Measurements from ENCODE around the gene UNC5CL.

DNA sequence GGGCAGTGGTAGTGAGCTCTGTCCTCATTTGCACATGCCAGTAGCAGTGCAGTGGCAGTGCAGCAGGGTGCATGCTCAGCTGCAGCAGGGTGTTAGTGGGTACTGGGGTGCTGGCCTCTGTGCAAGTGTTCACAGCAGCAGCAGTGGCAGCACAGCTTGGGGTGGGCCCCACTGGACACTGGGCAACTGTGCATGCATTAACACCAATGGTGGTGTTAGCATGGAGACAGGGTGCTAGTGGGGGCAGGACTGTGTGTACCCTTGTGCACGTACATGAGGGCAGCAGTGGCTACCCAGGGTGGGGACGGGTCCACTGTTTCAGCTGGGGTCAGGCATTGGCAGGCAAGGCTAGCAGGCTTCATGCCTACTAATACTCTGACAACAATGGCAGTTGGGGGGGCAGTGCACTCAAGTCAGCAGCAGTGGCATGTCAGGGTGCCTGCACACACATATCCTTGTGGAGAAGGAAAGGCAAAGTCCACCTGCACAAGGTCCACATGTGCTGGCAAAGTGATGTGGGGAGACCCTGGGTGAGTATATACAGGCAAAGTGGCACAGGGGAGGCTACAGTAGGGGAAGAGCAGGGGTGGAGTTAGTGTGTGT, 60.2 kb downstream of the UNC5CL start:
- TF ChIP-seq CTCF (conservative IDR thresholded peaks at IDR 0.05; ENCODE audit: low read depth, low read length) (no peak), EZH2 (IDR thresholded peaks at IDR 0.05; ENCODE audit: low read length, unreplicated experiment) (no peak), EZH2phosphoT487 (IDR thresholded peaks at IDR 0.05; ENCODE audit: borderline replicate concordance, low read length) (no peak)
